ENCODE data around the gene NAALAD2. TPM values are rescaled to one million over a fixed set of nuclear protein-coding genes. Genes with fewer than 3 reads are reported as not detected.

Gene NAALAD2
- total RNA-seq, 1 donor from 2014 or later, result 0.16 TPM

Other genes with a start within 250 kb of the NAALAD2 start
- gene TRIM49D1, start 212.4 kb upstream of the NAALAD2 start, total RNA-seq, result not detected
- gene TRIM49D2, start 210.6 kb upstream of the NAALAD2 start, total RNA-seq, result not detected
- gene TRIM64, start 168.6 kb upstream of the NAALAD2 start, total RNA-seq, result not detected
- gene TRIM49C, start 103.6 kb upstream of the NAALAD2 start, total RNA-seq, result not detected
- gene UBTFL1, start 48.7 kb upstream of the NAALAD2 start, total RNA-seq, result not detected
- 18.7 TPM for gene CHORDC1, start 88.4 kb downstream of the NAALAD2 start, total RNA-seq